ENCODE results near the gene STRADB.
"Not testable (repeated sequence)": the region's sequence is repeated elsewhere in the genome, so short reads cannot be mapped to it uniquely, and the experiment has no call there.

STRADB gene, protein sequence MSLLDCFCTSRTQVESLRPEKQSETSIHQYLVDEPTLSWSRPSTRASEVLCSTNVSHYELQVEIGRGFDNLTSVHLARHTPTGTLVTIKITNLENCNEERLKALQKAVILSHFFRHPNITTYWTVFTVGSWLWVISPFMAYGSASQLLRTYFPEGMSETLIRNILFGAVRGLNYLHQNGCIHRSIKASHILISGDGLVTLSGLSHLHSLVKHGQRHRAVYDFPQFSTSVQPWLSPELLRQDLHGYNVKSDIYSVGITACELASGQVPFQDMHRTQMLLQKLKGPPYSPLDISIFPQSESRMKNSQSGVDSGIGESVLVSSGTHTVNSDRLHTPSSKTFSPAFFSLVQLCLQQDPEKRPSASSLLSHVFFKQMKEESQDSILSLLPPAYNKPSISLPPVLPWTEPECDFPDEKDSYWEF

GRCh38 chr2:201451292-201452057, at the start of gene STRADB, which contains the start of gene TRAK2:
TSS of gene STRADB (plus strand) at chr2:201451740. CDS start at chr2:201454841, 3,101 bp downstream.
TSS of gene TRAK2 (minus strand) at chr2:201451458. CDS start at chr2:201420507, 30,951 bp downstream.
- peak; percentile 98 for DNase-seq

GRCh38 chr2:201401815-201402214, 49.7 kb upstream of the STRADB start:
- DNase-seq: no peak

- no peak for DNase-seq
These were observed 48.6 kb upstream of the STRADB start for GRCh38 chr2:201402651-201403562.

DNA sequence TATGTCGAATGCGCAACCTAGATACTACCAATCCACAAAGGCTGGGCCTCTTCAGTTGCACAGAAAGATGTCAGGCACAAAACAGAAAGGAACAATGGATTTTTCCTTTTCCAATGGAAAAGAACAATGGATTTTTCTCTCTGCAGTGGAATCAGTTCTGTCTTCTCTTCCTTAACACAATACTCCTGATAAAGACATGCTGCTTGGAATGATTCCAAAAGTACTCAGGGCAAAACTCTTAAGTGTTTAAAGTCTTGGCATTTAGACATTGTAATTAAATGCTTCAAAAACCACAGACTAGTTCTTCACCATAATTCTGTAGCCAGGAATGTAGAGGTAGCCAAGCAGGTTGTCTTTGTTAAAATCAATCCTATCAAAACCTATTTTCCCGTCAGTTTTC, 47.7 kb upstream of the STRADB start:
- DNase-seq: no peak

GRCh38 chr2:201404699-201405280, 46.8 kb upstream of the STRADB start:
- peak; percentile 35 for DNase-seq

GRCh38 chr2:201406077-201406662, 45.4 kb upstream of the STRADB start:
- DNase-seq: peak; percentile 46

- DNase-seq: no peak
These were observed 44.3 kb upstream of the STRADB start for GRCh38 chr2:201407265-201407664.

DNA sequence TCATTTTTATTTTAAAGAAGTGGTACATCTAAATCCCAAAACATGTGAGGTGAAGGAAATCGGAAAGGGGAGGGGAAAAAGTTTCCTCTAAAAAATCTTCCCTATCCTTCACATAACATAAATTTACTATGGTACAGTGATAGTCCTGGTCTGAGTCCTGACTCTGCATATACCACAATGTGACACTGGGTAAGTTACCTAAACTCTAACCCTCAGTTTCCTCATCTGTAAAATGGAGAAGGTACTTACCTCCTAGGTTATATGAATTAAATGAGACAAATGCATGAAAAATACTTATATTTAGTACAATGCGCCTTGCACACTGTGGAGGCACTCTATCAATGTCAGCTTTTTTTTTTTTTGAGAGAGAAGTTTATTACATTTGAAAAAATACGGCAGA, 42.6 kb upstream of the STRADB start:
- no peak for DNase-seq

DNA sequence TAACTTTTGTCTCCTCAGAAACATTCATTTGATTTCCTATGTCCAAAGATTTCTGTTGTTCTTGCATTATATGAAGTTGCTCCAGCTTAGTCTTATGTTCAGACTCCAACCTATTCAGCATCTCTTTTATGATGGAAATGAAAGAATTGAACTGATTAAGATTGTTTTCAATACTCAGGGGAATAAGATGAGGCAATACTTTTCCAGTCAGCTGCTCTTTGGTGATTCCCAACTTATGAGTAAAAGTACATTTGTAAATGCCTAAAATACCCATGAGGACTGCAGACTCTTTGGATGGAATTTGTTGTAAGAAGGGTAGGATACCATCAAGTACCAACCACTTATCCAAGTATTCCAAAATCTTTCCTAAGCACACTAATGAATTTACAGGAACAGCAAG, 40.1 kb upstream of the STRADB start:
- no peak for DNase-seq

GRCh38 chr2:201413143-201413542, 38.4 kb upstream of the STRADB start:
- DNase-seq: no peak

DNA sequence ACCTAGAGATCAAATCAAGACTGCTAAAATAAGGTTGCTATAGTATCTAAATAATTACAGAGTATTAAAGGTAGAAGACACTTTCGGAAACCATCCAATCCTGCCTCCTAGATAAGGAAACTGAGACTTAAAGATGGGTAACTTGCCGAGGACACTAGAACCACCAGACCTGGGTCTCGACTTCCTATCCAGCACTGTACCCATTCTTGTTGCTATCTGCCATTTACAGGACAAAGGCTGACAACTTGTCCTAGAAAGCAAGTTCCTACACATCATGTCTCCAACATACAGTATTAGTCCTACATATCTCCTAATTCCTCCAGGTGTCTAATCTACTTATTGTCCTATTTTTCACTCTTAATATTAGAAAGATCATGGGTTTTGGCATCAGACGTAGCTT, 38.0 kb upstream of the STRADB start:
- DNase-seq: no peak

GRCh38 chr2:201414099-201415023, 37.2 kb upstream of the STRADB start:
- DNase-seq: peak; percentile 63

DNA sequence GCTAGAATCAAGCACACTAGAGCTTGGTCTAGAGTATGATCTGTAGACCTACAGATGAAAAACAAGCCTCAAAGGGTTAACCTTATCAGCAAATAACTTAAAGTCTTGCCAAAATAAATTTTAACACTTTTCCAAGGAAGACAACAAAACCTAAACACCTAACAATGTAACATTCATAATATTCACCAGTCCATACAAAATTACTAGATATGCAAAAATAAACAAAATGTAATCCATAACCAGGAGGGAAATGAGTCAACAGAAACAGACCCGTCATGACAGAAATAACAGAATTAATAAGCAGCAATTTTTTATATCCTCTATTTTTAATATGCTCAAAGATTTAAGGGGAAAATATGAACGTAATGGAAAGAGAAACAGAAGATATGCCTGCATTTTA, 36.4 kb upstream of the STRADB start:
- no peak for DNase-seq

DNA sequence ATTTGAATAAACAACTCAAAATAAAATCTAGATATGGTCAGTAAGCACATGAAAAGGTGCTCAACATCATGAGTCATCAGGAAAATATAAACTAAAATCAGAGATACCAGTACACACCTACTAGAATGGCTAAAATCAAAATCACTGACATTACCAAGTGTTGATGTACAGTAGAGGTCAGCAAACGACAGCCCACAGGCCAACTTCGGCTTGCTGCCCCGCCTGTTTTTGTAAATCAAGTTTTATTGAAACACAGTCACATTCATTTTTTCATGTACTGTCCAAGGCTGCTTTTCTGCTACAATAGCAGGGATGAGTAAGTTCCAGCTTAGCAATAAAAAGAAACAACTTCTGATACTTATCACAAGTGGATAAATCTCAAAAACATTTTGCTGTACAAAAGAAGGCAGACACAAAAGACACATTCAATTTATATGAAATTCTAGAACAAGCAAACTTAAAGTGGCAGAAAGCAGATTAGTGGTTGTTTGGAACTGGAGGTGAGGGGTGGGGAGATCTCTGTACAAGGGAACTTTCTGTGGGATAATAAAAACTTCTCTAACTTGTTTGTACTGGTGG, 32.4 kb upstream of the STRADB start:
- DNase-seq: peak; percentile 23

- no peak for DNase-seq
These were observed 31.6 kb upstream of the STRADB start for GRCh38 chr2:201419986-201420385.

DNA sequence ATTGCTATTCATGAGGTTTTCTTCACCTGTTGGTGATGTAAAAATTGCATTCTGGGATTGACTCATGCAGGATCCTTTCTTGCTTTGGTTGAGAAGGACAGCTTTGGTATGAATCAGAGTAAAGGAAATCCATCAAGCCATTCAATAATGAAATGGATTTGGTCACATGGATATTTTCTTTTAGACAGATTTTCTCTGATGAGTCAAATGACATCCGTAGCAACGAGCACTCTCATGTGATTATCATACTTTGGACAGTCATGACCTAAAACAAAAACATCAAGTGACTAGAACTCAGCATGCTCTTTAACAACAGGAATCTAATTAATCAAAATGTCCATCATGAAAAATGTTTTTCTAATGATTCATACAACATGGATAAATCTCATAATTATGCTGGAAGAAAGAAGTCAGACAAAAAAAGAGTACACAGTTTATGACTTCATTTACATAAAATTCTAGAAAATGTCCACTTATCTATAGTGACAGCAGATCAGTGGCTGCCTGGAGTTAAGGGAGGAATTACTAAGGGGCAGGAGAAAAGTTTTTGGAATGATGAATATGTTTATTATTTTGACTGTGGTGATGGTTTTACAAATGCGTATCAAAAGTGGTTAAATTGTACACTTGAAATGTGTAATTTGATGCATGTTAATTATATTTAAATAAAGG, 31.0 kb upstream of the STRADB start:
- peak; percentile 70 for DNase-seq

- DNase-seq: no peak
These were observed 25.6 kb upstream of the STRADB start for GRCh38 chr2:201425952-201426351.

DNA sequence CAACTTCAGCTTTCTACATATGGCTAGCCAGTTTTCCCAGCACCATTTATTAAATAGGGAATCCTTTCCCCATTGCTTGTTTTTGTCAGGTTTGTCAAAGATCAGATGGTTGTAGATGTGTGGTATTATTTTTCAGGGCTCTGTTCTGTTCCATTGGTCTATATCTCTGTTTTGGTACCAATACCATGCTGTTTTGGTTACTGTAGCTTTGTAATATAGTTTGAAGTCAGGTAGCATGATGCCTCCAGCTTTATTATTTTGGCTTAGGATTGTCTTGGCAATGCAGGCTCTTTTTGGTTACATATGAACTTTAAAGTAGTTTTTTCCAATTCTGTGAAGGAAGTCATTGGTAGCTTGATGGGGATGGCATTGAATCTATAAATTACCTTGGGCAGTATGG, 23.2 kb upstream of the STRADB start:
- not testable (repeated sequence) for DNase-seq

- not testable (repeated sequence) for DNase-seq
These were observed 21.7 kb upstream of the STRADB start for GRCh38 chr2:201429835-201430234.

DNA sequence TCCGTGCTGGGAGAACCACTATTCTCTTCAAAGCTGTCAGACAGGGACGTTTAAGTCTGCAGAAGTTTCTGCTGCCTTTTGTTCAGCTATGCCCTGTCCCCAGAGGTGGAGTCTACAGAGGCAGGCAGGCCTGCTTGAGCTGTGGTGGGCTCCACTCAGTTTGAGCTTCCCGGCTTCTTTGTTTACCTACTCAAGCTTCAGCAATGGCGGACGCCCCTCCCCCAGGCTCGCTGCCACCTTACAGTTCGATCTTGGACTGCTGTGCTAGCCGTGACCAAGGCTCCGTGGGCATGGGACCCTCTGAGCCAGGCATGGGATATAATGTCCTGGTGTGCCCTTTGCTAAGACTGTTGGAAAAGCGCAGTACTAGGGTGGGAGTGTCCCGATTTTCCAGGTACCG, 21.2 kb upstream of the STRADB start:
- DNase-seq: not testable (repeated sequence)

Data from activated CD4-positive, alpha-beta T cell treated with anti-CD3 and anti-CD28 coated beads, Interleukin-2, Interleukin-6, amounts not matched to agents 100 ng/mL and 50 ng/mL, durations not matched to agents 16 hours and 8 hours (primary cell).